Pancreas (tissue), 10 donors: ENCODE data around the gene TJP3. TPM values are rescaled to one million over a fixed set of nuclear protein-coding genes. Genes with fewer than 3 reads are reported as not detected.

Experiments
- ATAC-seq, 4 donors: fragments of 200-7000 bp; cut with Tn5 transposase; one replicate each; pipeline versions ENCODE4 v1.8.0 to v1.9.1; 2020; ENCODE audit warnings: mild to moderate bottlenecking in 4 of 4, moderate library complexity in 4 of 4
- DNase-seq, 6 donors: peaks; one replicate each; pipeline ENCODE4 v3.0.0-alpha.2; 2020
- FAIRE-seq: peaks from 2 replicates; lab custom pipeline; 2012; peaks lifted over from hg19 to GRCh38; lab: Jason Lieb, UNC
- H3K27ac ChIP-seq, 4 donors: fragments of 200-600 bp; sonication (generic); 1 replicate in 3 of 4; 2 replicates in 1 of 4; pipeline versions ENCODE4 v1.5.0 to v1.8.0; 2020
- H3K27me3 ChIP-seq, 4 donors: fragments of 200-600 bp; one replicate each; pipeline ENCODE4 v1.8.0; 2021
- H3K36me3 ChIP-seq, 3 donors: fragments of 200-600 bp; sonication (generic) in 1 of 3; one replicate each; pipeline versions ENCODE4 v1.5.0 to v1.8.0; 2020 to 2021
- H3K4me1 ChIP-seq, 3 donors: fragments of 200-600 bp; one replicate each; pipeline ENCODE4 v1.8.0; 2021
- H3K4me3 ChIP-seq, 4 donors: fragments of 200-600 bp; sonication (generic) in 2 of 4; one replicate each; pipeline versions ENCODE4 v1.5.0 to v1.8.0; 2020 to 2021
- H3K9me3 ChIP-seq, 4 donors: fragments of 200-600 bp; one replicate each; pipeline ENCODE4 v1.8.0; 2021
- CTCF ChIP-seq, 4 donors: fragments of 200-600 bp; sonication (generic) in 3 of 4; IDR thresholded peaks; one replicate each; pipeline versions ENCODE4 v1.5.0 to v1.8.0; 2021; ENCODE audit warnings: antibody characterized with exemption in 4 of 4
- WGBS, 2 donors: extraction: QIAGEN DNeasy Blood & Tissue Kit; methylation state at CpG; one replicate each; pipeline ENCODE4 v1.1.7; 2013; 5-methylcytosine and 5-hydroxymethylcytosine counted together
- intact Hi-C, 3 donors: fragments of 100-400 bp; cut with DNase I; formaldehyde crosslinking; loops; one replicate each; pipeline versions ENCODE4 v1.11.1 to v1.14.2; 2022
- polyA plus RNA-seq, 2 donors: library from polyadenylated mRNA; stranded (reverse); fragments of 200-250 nt; gene quantifications; one replicate each; pipeline ENCODE4 v1.2.3, GENCODE V29; 2013
- total RNA-seq, 6 donors: library from RNA; stranded (reverse); fragmentation: NEBNext Ultra II Directional in 4 of 6; extraction: Animal tissue kit (Norgen Biotek cat#: 25700) in 4 of 6; gene quantifications; one replicate each; pipeline versions ENCODE4 v1.2.1 to v1.2.4, GENCODE V29; 2021 to 2023
- donor health status: healthy with polysubstance abuse.
- donor health status: DM: no; HTN: no; CAD: no; lungs with moderate emphysema.
- donor health status: DM: no; HTN: no; CAD: no.
- donor health status: control.
- donor health status: control.
- donor health status: Bipolar disorder and iron deficiency.
- donor health status: DM: yes; HTN: yes; CAD: no.
- donor health status: DM: no; HTN: no; CAD: no.
- donor health status: DM: no; HTN: no; CAD: no.
- donor health status: DM: yes; HTN: yes; CAD: no.

The TJP3 gene
- total and polyA plus RNA-seq, 8 donors, result 9.2 to 36.0 (median 15.8) TPM

- no peak overlapping the region for H3K4me3 ChIP-seq
- no peak for TF ChIP-seq CTCF (IDR thresholded peaks at IDR 0.05)
- H3K27me3 ChIP-seq, result no peaks in the 10 kb centered on the region
- no peak for FAIRE-seq
- peaks cover 0 to 25% (median 4%) of the 10 kb centered on the region in 3 donors for H3K36me3 ChIP-seq
- no peak overlapping the region for H3K27ac ChIP-seq
- DNase-seq, result no peak
- H3K4me1 ChIP-seq, result no peaks in the 10 kb centered on the region
- no peaks in the 10 kb centered on the region for H3K9me3 ChIP-seq
- no peak for ATAC-seq
- intact Hi-C loops, result no loop called here
- WGBS, 2 donors, result 93 to 95% methylated on average over 7 of the region's 7 CpGs
Observed at GRCh38 chr19:3768748-3769099, 60.5 kb downstream of the TJP3 start.

- intact Hi-C loops, result no loop called here
- DNase-seq, result peak in 1 of 6 donors; percentile 74
- Histone ChIP-seq H3K27ac (no peak overlapping the region), H3K4me3 (no peak overlapping the region), H3K4me1 (no peaks in the 10 kb centered on the region), H3K9me3 (no peaks in the 10 kb centered on the region), H3K36me3 (peaks cover 0 to 25% (median 4%) of the 10 kb centered on the region in 3 donors), H3K27me3 (no peaks in the 10 kb centered on the region)
- ATAC-seq, result no peak
- TF ChIP-seq CTCF (IDR thresholded peaks at IDR 0.05), result no peak
- FAIRE-seq, result no peak
- 85 to 96% methylated on average over 14 to 17 of the region's 17 CpGs for WGBS, 2 donors
Observed at GRCh38 chr19:3769494-3769893, 61.3 kb downstream of the TJP3 start.

GRCh38 chr19:3770136-3770999 is 62.2 kb downstream of the TJP3 start:
- DNase-seq (peak in 2 of 6 donors; percentile 9 to 74), ATAC-seq (no peak), FAIRE-seq (no peak)
- H3K9me3 ChIP-seq, result no peaks in the 10 kb centered on the region
- H3K27ac ChIP-seq, result no peak overlapping the region
- no peaks in the 10 kb centered on the region for H3K27me3 ChIP-seq
- no peaks in the 10 kb centered on the region for H3K4me1 ChIP-seq
- intact Hi-C loops, result no loop called here
- no peak for TF ChIP-seq CTCF (IDR thresholded peaks at IDR 0.05)
- H3K4me3 ChIP-seq, result no peak overlapping the region
- WGBS, 2 donors, result 68 to 81% methylated on average over 46 to 53 of the region's 53 CpGs
- peaks cover 0 to 20% (median 4%) of the 10 kb centered on the region in 3 donors for H3K36me3 ChIP-seq

- no peaks in the 10 kb centered on the region for H3K27me3 ChIP-seq
- FAIRE-seq (no peak), ATAC-seq (no peak), DNase-seq (peak in 1 of 6 donors; percentile 73)
- no peak overlapping the region for H3K27ac ChIP-seq
- no peaks in the 10 kb centered on the region for H3K9me3 ChIP-seq
- no peaks in the 10 kb centered on the region for H3K4me1 ChIP-seq
- peaks cover 0 to 15% (median 3%) of the 10 kb centered on the region in 3 donors for H3K36me3 ChIP-seq
- intact Hi-C loops, result no loop called here
- WGBS, 2 donors, result 75 to 84% methylated on average over 35 of the region's 35 CpGs
- TF ChIP-seq CTCF (IDR thresholded peaks at IDR 0.05), result no peak
- no peak overlapping the region for H3K4me3 ChIP-seq
Observed at GRCh38 chr19:3771000-3771905, 63.1 kb downstream of the TJP3 start.
